Measurements from ENCODE around the gene C6orf136.

C6orf136 gene, protein sequence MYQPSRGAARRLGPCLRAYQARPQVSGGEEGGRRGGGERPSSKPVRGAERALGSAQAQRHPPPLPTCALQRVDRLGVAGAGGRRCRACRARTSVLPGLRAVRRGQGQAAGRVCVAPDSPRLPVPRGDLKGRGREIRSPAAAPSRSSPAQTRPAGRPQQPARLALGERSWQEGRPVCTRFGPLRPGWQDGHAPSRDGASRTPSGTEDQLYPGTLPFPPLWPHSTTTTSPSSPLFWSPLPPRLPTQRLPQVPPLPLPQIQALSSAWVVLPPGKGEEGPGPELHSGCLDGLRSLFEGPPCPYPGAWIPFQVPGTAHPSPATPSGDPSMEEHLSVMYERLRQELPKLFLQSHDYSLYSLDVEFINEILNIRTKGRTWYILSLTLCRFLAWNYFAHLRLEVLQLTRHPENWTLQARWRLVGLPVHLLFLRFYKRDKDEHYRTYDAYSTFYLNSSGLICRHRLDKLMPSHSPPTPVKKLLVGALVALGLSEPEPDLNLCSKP

DNA sequence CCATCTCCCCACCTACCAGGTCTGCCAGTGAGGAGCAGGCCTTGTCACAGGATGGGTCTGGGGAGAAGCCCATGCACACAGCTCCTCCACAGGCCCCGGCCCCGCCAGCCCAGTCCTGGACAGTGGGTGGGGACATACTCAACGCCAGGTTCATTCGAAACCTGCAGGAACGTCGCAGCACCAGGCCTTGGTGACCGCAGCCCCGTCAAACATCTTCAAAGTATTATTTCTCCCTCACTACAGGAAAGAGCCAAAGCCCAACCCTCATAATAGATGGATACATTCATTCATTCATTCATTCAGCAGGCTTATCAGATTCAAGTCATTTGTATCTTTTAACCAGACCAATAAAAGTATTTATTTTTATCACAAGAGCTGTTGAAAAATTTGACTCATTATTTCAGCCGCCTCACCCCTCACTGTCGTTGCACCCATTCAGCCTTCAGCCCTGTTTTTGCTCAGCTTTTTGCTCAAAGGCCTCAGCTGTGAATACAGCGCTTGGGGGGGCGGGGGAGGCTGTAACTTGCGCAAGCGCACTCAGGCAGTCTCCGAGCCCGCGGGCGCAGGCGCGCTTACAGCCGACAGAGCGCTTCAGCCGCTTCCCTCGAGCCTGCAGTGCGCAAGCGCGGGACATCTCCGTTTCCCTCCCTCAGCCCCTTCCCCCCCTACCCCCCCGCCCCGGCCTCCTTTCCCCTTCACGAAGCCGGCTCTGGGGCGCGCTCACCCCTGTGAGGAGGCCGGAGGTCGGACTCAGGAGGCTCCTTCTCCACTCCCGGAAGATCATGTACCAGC lies at the start of gene C6orf136:
Gene C6orf136 (plus strand): TSS at position 684 of the 792 bp plus-strand sequence. CDS start 99 bp downstream, at position 783.
- DNase-seq = peak; percentile 66

DNA sequence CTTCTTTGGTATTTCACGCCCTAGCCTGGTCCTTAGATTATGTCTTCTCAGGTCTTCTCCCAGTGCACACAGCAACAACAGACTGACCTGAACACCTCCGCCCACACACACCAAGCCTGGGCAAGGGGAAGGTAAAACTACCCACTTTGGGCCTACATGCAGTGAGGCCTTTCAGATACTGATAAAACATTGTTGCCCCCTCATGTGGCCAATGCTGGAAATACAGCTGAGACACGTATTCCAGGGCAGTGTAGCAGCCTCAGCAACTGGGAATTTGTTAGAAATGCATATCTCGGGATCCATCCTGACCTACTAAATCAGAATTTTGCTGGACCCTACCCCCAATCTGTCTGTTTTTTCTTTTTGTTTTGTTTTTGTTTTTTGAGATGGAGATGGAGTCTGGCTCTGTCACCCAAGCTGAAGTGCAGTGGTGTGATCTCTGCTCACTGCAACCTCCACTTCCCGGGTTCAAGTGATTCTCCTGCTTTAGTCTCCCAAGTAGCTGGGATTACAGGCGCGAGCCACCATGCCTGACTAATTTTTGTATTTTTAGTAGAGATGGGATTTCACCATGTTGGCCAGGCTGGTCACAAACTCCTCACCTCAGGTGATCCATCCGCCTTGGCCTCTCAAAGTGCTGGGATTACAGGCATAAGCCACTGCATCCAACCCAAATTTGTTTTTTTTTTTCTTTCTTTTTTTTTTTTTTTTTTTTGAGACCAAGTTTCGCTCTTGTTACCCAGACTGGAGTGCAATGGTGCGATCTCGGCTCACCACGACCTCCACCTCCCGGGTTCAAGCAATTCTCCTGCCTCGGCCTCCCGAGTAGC lies 49.4 kb upstream of the C6orf136 start:
- DNase-seq = peak; percentile 27

DNA sequence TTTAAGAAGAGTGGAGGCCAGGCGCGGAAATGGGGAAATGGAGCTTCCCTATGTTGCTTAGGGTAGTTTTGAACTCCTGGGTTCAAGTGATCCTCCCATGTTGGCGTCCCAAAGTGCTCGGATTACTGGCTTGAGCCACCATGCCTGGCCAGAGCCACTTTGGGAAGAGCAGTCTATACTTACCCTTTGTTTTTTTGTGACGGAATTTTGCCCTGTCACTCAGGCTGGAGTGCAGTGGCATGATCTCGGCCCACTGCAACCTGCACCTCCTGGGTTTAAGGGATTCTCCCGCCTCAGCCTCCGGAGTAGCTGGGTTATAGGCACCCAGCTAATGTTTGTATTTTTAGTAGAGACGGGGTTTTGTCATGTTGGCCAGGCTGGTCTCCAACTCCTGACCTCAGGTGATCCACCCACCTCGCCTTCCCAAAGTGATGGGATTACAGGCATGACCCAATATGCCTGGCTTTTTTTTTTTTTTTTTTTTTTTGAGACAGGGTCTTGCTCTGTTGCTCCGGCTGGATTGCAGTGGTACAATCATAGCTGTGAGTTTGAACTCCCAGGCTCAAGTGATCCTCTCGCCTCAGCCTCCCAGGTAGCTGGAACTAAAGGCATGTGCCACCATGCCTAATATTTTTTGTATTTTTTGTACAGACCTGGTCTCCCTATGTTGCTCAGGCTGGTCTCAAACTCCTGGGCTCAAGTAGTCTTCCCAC lies 47.9 kb upstream of the C6orf136 start:
- DNase-seq = no peak

DNA sequence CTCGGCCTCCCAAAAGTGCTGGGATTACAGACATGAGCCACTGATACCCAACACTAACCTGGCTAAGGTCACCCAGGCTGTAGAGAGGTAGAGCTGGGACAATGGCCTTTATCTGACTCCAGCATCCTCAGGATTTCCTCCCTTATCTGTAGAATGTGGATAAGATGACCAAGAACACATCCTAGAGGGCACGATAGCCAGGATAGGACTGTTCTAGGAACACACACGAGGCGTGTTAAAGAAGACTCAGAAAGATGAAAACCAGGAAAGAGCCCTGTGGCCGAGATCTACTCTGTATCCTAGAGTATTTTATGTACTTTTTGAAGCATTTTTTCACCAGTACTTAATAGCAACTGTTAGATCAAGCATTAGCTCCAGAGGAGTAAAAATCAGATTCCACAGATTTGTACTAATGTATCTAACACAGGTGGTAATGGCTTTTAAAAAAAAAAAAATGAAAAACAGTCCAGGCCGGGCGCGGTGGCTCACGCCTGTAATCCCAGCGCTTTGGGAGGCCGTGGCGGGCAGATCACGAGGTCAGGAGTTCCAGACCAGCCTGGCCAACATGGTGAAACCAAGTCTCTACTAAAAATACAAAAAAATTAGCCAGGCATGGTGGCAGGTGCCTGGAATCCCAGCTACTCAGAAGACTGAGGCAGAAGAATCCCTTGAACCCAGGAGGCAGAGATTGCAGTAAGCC lies 47.2 kb upstream of the C6orf136 start:
- DNase-seq = no peak

DNA sequence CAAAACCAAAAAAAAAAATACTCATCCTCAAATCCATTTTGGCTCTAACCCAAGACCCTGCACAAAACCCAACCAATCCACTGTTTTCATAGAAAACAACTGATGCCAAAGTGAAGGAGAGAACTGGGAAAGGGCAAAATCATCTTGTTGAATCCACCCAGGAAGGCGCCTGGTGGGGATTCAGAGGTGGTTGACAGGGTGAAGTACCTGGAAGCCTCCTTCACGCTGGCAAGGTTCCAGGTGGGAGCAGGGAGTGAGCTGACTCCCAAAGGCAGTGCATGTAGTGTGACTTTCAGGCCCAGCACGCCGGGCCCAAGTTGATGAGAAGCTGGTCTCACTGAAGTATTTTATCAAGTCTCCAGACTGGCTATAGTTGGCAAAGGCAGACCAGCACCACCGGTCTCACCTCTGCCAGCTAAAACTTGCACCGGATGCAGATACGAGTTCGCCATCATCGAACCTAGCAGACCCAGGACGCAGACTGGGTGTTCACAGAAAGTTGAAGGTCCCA lies 46.4 kb upstream of the C6orf136 start:
- no peak for DNase-seq

DNA sequence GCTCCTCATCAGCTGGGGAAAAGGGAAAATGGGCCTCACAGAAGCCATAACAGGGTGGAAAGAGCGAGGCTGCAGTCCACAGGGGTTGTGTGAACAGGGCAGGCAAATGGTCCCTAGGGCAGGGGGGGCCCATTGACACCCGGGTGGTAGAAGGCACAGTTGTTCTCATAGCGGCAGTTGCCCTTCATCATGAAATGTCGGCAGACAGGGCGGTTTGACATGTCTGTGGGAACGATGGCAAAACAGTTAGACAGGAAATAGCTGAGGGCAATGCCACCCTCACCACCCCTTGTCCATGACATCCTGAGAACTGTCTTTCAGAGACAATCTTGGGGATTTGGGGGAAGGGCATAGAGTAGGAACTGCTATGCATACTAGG lies 45.5 kb upstream of the C6orf136 start:
- DNase-seq = no peak

DNA sequence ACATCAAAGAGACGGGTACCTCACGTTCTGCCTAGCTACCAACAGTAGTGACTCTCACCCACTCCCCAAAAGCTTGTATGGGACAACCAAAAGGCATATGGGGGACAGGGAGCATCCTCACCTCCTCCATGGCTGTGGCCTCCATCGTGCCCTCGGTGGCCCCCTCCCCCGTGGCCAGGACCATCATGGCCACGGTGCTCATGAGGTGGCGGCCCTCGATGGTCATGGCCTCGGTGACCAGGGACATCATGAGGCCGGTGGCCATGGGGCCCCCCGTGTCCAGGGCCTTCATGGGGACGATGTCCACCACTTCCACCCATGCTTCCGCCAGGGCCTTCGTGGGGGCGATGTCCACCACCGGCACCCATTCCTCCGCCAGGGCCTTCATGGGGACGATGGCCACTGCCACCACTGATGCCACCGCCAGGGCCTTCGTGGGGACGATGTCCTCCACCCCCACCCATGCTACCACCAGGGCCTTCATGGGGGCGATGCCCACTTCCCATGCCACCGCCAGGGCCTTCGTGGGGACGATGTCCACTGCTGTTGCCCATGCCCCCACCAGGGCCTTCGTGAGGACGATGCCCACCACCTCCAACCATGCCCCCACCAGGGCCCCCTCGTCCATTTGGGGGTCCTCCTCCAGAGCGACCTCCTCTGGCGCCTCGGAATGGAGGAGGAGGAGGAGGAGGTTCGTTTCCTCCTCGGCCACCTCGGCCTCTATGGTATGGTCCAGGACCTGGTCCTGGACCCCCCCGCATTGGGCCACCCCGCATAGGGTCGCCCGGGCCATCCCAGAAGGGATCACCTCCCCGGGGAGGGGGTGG lies 44.9 kb upstream of the C6orf136 start:
- no peak for DNase-seq

DNA sequence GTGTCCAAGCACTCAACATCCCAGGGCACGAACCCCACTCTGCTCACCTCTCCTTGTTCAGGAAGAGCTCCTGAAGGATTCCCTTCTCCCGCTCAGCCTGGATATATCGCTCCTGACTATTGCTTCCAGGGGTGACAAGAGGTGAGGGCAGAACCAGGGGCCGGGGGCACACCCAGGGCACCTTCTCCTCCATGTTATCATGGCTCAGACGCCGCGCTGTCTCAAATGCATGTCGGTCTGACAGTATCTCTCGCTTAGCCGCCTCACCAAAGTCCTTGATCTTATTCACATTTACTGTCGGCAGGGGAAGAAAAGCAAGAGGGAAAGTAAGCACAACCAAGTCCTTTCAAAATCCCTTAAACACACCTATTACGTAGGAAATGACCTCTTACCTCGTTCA lies 43.0 kb upstream of the C6orf136 start:
- DNase-seq = no peak

DNA sequence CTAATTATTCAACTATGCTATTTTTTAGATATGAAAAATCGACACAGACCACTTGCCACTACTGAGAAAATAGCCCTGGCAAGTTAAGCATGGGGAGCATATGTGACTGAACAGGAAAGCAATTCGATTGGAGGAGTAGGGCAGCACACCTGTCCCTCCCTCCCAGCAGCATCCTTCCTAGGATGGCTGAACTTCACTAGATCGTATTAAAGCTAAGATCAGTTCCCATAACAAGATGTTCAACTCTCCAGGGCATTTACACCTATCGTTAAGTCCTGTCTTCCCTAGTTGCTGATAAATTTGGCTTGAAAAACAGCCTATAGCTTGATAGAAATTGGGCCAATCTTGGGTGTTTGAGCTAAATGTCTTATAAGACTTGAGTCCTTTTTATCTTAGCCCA lies 36.9 kb upstream of the C6orf136 start:
- no peak for DNase-seq

DNA sequence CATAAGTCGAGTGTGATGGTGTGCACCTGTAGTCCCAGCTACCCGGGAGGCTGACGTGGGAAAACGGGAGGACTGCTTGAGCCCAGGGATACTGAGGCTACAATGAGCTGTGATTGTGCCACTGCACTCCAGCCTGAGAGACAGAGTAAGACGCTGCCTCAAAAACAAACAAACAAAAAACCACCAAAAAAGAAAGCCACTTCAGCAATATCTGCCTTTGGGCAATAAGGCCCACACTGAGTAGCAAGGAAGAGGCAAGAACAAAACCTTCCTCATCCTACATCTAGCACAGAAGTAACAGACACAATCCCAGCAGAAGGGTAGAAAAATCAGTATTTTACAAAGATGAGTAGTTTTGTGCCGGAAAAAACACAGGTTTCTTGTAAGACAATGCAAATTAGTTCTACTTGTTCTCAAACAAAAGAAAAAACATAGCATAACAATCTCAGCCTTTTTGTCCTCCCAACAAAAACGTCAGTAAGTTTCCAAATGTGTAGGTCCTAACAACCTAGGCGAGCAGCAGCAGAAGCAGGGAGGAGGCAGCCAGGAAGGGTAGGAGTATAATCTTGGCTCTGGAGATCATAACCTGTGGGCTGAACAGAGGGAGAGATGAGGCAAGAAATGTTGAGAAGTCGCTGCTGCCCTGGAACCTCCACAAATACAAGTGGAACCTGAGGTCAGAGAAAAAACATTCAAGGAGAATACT lies 35.6 kb upstream of the C6orf136 start:
- no peak for DNase-seq

DNA sequence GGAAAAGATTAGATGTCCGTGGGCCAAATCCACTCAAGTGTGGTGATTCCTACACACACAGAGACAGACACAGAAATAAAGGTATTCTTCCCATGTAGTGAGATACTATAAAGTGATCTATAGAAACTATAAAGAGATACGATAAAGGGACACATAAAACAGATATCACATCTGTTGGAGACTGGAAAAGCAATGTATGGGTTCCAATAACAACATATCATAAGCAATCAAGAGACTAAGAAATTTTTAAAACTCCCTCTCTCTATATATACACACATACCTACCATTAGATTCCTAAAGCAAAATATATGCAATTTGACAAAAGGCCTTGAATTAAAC lies 35.1 kb upstream of the C6orf136 start:
- DNase-seq = no peak

DNA sequence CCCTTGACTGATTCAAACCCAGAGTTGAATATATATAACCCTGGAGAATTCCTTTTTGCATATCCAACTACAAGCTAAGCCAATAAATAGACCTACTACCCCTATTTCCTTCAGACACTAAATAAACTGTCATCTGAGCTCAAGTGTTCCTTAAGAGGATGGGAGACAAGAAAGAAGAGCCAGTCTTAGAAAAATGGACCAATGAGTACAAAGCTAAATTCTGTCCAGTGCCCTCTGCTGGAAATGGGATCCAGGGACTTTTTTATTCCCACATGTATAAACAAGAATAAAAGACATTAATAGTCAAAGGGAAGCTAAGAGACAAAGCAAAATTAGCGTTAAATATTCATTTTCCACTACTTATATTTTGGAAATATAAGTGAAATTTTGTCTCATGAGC lies 34.7 kb upstream of the C6orf136 start:
- DNase-seq = no peak

DNA sequence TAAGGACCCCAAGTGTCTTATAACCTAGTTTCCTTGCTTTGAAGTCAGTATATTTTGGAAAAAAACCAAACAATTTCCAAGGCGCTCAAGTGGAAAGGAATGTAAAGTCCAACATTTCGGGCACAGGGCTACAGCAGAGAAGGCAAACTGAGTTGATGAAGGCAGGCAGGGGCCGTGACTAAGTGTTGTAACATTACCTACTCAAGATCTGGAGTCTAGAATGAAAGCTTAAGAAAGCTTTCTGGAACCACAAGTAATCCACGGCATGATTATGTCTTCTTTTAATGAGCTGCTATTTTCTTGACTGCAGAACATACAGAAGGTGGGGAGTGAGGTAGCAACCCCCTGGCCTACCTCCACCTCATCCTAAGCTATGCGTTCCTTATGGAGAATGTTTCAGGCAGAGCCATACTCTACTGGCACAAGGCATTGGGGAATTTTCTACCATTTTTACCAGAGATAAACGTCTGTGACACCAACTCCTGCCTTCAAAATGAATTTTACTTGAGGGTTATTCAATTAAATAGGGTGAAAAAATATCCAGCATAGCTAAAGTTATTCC lies 34.2 kb upstream of the C6orf136 start:
- DNase-seq = no peak

DNA sequence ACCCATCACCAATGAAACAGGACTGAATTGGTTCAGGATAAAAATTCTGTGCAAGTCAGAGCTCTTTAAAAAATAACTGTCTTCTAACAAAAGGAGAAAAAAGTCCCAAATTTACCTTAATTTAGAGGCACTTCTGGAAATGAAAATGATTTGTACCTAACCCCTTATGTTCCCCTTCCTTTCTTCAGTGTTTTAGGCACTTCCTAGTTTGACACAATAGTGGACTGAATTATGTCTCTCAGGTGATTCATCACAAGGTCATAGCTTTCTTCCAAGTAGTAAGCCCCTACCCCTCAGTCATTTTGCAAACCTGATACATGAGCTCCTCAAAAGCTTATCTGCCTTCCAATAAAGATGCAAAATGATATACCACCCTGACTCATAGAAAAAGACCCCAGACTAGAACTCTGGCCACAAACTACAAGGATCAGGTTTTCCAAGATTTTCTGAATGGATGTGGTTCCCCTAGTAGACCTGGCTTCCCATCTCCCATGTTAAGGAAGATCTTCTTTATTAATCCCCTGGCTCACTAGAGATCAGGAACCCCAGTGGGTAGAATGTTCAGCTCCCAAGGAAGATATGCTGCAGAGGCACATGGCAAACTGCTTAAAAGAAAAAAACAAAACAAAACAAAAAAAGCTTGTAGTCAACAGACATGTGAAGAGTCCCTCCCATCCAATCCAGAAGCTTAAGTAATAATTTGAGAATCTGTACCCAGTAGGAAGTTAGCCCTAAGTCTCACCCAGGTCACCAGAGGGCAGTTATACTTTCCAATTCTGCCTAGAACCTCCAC lies 33.5 kb upstream of the C6orf136 start:
- DNase-seq = no peak

DNA sequence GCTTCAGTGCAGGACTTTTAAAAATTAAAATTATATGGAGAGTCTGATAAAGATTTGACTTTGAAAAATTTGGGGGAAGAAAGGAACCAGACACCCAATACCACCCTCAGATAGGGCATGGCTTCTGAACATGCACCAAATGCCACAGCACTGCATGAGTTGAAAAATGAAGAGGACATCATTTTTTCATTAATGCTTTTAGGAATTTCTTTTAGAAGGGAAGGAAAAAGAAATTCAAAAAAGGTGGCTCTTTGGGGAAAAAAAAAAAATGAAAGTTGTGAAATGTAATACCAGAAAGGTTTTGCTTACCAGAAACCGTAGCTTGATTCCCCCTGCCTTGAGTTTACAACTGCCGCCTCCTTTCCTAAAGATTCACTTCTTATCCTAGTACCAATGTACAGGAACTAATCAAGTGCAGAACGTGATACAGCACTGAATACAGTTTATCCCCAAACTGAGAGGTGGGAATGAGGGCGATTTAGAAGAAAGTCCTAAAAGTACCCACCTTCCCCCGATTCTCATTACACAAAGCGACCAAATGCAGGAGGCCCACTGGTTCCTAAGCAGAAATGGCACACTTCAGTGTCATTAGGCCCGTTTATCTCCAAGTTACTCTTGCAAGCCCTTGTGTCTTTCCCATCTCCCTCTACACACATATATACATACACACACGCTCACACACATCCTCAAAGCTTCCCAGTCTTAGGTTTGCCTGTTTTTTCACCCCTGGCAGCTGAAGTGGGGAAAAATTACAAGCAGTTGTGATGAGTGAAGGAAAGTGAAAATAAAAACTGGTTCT lies 32.7 kb upstream of the C6orf136 start:
- no peak for DNase-seq

DNA sequence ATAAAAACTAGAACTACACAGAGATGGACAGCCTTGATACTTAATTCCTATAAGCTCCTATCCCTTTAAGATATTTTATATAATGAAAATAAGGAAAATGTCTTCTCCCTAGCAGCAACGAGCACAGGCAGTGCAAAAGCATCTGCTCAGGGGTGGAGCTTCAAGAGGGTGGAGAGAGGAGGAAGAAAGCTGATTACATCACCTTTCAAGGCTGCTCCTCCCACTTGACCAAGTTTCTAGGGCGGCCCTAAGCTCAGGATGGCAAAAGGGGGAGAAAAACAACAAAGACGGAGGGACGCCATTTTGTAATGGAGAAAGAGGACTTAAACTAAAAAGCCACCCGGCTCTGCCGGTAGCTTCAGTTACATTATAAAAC lies 32.1 kb upstream of the C6orf136 start:
- DNase-seq = peak; percentile 27

DNA sequence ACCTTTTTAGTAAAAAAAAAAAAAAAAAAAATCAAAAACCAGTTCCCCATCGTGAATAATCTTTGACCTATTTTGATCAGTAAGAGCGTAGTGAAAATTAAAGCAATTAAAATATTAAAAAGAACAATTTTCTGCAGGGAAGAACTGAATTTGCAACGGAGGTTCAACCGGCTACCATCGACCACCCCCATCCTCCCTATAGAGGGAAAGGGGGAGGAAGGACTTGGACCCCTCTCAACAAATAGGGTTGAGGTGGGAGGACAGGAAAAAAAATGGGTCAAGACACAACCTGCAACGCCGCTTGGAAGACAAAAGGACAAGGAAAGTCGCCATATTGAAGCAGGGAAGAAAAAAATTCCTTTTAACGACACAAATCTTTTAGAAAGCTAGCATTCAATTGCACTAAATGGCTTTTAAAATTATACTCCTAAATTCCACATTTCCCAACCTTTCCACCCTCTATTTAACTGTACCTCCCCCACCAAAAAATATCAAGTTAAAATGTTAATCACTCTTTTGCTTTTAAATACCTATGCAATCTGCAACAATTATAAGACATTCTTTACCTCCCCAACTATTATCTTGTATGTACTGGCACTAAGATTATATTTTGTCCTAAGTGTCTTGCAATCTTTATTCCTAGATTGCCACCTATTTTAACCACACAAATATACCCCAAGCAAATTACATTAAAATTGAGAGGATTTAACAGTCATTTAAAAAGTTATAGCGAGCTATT lies 31.5 kb upstream of the C6orf136 start:
- no peak for DNase-seq
